ENCODE data around the gene FRRS1L.

FRRS1L gene

DNA sequence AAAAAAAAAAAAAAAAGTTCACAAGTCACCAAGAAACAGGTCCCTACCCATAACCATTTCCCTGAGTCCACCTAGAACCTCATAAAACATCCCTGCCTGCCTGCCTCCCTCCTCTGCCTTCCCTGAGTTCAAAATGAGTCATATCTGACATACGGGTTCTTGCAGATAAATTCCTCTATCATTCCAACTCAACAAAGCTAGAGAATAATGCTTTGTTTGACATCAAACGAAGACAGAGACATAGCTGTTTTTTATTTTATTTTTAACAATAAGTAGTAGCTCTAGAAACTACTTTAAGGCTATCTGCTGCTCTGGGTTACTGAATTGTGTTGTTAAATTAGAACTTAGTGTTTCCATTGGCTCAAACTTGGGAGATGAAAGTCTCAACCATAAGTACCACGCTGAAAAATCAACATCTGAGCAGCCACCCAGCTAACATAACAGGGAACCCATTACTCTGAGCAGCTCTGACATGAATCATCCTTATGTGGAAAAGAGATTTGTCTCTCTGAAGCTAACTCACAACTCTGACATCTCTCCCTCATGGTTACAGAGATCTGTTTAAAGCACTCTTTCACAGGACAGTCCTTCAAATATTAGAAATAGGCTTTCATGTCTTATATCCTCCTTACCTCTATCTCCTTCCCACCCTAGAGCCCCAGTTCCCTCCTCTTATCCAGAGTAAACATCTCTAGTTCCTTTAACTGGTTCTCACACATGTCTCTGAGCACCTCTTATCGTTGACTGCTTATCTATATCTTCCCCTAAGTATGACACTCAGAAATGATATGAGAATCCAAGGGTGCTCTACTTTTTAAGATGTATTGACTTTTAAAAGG lies 59.4 kb downstream of the FRRS1L start:
- Histone ChIP-seq H3K4me1 (ENCODE audit: control insufficient read depth, insufficient read depth, low read length) (peaks cover 28% of the 10 kb centered on the region), H3K27ac (ENCODE audit: low read depth, low read length) (peak overlapping the region; percentile 65), H3K36me3 (ENCODE audit: control insufficient read depth, insufficient read depth, low read length) (peaks cover 4% of the 10 kb centered on the region), H3K9ac (ENCODE audit: low read length) (no peak overlapping the region), H3K4me3 (ENCODE audit: low read length) (no peak overlapping the region), H3K27me3 (ENCODE audit: control insufficient read depth, insufficient read depth, low read length) (no peaks in the 10 kb centered on the region)

DNA sequence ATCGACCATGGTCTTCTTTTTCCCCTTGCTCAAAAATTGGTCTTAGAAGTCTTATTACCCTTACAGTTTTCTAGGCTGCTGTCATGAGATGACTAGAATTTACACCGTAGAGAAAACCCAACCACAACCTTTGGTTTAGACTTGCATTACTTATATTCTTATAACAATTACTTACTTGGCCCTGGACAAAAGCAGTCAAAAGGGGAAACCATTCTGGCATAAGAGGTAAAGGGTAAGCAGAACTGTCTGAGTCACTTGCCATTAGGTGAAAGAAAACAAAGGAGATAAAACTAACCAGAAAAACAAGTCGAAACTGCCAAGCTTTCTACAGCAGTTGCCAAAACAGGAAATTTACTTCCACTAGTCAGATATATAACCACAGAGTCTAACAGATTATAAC lies 65.2 kb downstream of the FRRS1L start:
- H3K27me3 ChIP-seq (ENCODE audit: control insufficient read depth, insufficient read depth, low read length) = no peaks in the 10 kb centered on the region
- peak overlapping the region; percentile 53 for H3K27ac ChIP-seq (ENCODE audit: low read depth, low read length)
- H3K4me1 ChIP-seq (ENCODE audit: control insufficient read depth, insufficient read depth, low read length) = peaks cover 37% of the 10 kb centered on the region
- H3K4me3 ChIP-seq (ENCODE audit: low read length) = no peak overlapping the region
- H3K9ac ChIP-seq (ENCODE audit: low read length) = no peak overlapping the region
- peaks cover 4% of the 10 kb centered on the region for H3K36me3 ChIP-seq (ENCODE audit: control insufficient read depth, insufficient read depth, low read length)

GRCh38 chr9:109101202-109101595 lies 65.8 kb downstream of the FRRS1L start:
- peak overlapping the region; percentile 13 for H3K4me3 ChIP-seq (ENCODE audit: low read length)
- H3K4me1 ChIP-seq (ENCODE audit: control insufficient read depth, insufficient read depth, low read length) = peaks cover 40% of the 10 kb centered on the region
- H3K36me3 ChIP-seq (ENCODE audit: control insufficient read depth, insufficient read depth, low read length) = peaks cover 4% of the 10 kb centered on the region
- H3K9ac ChIP-seq (ENCODE audit: low read length) = no peak overlapping the region
- peak overlapping the region; percentile 53 for H3K27ac ChIP-seq (ENCODE audit: low read depth, low read length)
- H3K27me3 ChIP-seq (ENCODE audit: control insufficient read depth, insufficient read depth, low read length) = no peaks in the 10 kb centered on the region

DNA sequence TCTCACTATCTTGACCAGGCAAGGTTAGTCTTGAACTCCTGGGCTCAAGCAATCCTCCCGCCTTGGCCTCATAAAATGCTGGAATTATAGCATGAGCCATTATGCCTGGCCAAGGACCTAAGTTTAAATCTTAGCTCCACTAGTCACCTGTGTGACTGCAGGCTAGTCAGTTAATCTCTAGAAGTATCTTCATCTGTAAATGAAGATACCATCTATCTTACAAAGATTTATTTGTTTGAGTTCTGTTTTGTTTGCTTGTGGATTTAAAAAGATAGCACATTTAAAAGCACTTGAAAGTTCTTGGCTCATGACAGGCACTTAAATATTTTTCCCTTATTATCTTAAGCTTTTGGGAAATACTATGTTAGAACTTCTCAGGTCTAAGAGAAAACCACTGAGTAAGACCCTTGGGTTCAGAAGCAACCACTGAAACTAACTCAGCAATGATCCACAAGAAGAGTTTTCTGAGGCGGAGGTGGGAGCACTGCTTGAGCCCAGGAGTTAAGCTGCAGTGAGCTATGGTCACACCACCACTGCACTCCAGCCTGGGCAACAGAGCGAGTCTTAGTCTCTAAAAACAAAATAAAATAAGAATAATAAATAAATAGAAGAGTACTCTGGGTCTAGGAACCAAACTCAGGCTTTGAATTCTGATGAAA lies 66.4 kb downstream of the FRRS1L start:
- H3K27ac ChIP-seq (ENCODE audit: low read depth, low read length) = peak overlapping the region; percentile 53

DNA sequence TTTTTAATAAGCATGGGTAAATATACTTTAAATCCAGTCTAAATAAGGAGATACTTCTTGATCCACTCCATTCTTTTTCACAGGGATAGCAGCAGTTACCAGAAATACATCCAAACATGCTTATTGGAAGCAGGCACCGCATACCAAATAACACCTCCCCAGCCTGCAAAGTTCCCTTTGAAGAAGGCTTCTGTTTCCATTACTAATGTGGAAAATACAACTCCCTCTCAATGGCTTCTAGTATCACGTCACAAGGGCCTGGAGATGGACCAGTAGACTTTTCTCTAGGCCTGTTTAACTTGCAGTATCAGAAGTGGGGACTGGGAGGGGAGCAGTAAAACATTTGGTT lies 68.1 kb downstream of the FRRS1L start:
- peaks cover 7% of the 10 kb centered on the region for H3K36me3 ChIP-seq (ENCODE audit: control insufficient read depth, insufficient read depth, low read length)
- peak overlapping the region; percentile 85 for H3K27ac ChIP-seq (ENCODE audit: low read depth, low read length)
- no peak overlapping the region for H3K4me3 ChIP-seq (ENCODE audit: low read length)
- H3K4me1 ChIP-seq (ENCODE audit: control insufficient read depth, insufficient read depth, low read length) = peaks cover 47% of the 10 kb centered on the region
- no peaks in the 10 kb centered on the region for H3K27me3 ChIP-seq (ENCODE audit: control insufficient read depth, insufficient read depth, low read length)
- H3K9ac ChIP-seq (ENCODE audit: low read length) = no peak overlapping the region

More for the DNA sequence above, 66.4 kb downstream of the FRRS1L start:
- Histone ChIP-seq H3K4me1 (ENCODE audit: control insufficient read depth, insufficient read depth, low read length) (peaks cover 42% of the 10 kb centered on the region), H3K36me3 (ENCODE audit: control insufficient read depth, insufficient read depth, low read length) (peaks cover 4% of the 10 kb centered on the region), H3K4me3 (ENCODE audit: low read length) (no peak overlapping the region), H3K27me3 (ENCODE audit: control insufficient read depth, insufficient read depth, low read length) (no peaks in the 10 kb centered on the region), H3K9ac (ENCODE audit: low read length) (no peak overlapping the region)

DNA sequence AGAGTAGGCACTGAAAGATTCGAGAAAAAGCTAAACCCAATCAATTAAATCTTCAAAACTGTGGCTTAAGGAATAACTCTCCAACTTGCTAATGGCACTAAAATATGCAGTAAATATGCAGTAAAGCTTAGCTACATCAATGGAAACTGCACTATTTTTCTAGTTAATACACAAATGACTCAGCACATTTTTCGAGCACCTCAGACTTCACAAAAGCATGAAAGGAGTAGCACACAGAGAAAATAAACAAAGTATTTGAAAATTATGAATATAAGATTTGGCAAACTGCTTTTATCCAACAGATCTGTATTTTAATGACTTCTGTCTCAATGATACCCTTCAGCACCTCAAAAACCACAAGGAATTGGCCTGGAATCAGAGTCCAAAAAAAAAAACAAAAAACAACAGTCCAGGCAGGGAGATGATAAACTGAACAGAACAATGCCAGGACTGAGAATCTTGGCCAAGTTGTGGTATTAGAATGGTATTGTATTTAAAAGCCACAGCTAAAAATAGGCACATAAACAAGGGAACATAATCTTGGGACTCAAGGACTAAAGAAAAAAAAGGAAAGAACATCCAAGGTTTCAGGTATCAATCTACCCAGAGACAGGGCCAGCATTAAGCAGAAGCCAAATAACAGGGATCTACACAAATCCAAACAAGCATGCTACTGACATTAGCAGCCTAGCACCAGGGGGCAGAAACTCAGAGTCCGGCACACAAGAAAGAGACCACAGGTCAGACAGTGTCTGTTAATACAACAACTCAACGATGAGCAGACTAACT lies 68.7 kb downstream of the FRRS1L start:
- Histone ChIP-seq H3K27ac (ENCODE audit: low read depth, low read length) (peak overlapping the region; percentile 85), H3K4me3 (ENCODE audit: low read length) (no peak overlapping the region), H3K4me1 (ENCODE audit: control insufficient read depth, insufficient read depth, low read length) (peaks cover 47% of the 10 kb centered on the region), H3K9ac (ENCODE audit: low read length) (no peak overlapping the region), H3K27me3 (ENCODE audit: control insufficient read depth, insufficient read depth, low read length) (no peaks in the 10 kb centered on the region), H3K36me3 (ENCODE audit: control insufficient read depth, insufficient read depth, low read length) (peaks cover 3% of the 10 kb centered on the region)

GRCh38 chr9:109097146-109097545 lies 69.9 kb downstream of the FRRS1L start:
- H3K4me1 ChIP-seq (ENCODE audit: control insufficient read depth, insufficient read depth, low read length) = peaks cover 47% of the 10 kb centered on the region
- H3K36me3 ChIP-seq (ENCODE audit: control insufficient read depth, insufficient read depth, low read length) = peaks cover 6% of the 10 kb centered on the region
- H3K9ac ChIP-seq (ENCODE audit: low read length) = no peak overlapping the region
- H3K27me3 ChIP-seq (ENCODE audit: control insufficient read depth, insufficient read depth, low read length) = no peaks in the 10 kb centered on the region
- H3K27ac ChIP-seq (ENCODE audit: low read depth, low read length) = peak overlapping the region; percentile 25
- no peak overlapping the region for H3K4me3 ChIP-seq (ENCODE audit: low read length)

DNA sequence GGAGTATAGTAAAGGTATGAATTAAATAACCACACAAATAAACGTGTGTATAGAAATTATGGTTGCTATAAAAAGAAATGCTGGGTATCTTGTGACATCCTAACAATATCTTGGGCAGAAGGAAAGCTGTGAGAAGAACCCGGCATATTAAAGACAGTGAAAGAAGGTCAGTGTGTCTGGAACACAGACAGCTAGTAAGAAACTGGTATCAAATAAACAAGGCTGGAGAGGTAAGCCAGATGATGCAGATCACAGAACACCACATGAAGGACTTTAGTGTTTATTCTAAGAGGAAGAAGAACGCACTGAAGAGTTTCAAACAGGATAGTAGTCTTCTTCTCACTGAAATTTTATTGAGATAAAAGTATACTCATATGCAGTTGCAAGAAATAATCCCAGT lies 71.7 kb downstream of the FRRS1L start:
- peak overlapping the region; percentile 4 for H3K27ac ChIP-seq (ENCODE audit: low read depth, low read length)
- peaks cover 10% of the 10 kb centered on the region for H3K36me3 ChIP-seq (ENCODE audit: control insufficient read depth, insufficient read depth, low read length)
- no peaks in the 10 kb centered on the region for H3K27me3 ChIP-seq (ENCODE audit: control insufficient read depth, insufficient read depth, low read length)
- no peak overlapping the region for H3K9ac ChIP-seq (ENCODE audit: low read length)
- H3K4me3 ChIP-seq (ENCODE audit: low read length) = no peak overlapping the region
- peaks cover 34% of the 10 kb centered on the region for H3K4me1 ChIP-seq (ENCODE audit: control insufficient read depth, insufficient read depth, low read length)

DNA sequence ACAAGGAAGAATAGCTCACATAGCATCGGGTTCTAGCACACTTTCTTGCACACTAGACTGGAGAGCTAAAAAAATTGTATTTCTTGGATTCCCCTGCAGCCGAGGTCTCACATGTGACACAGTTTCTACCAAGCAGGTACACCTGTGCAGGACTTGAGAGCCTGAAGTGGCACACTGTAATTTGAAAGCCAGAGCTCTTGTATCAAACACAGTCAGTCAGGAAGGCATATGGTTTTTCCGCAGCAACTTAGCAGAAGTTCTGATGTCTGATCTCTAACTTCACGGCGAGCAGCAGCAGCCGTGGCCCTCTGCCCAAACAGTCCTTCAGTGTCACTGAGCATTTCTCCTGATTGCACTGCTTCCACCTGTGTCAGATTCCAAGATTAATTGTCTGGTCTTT lies 72.8 kb downstream of the FRRS1L start:
- Histone ChIP-seq H3K36me3 (ENCODE audit: control insufficient read depth, insufficient read depth, low read length) (peaks cover 10% of the 10 kb centered on the region), H3K27ac (ENCODE audit: low read depth, low read length) (no peak overlapping the region), H3K4me3 (ENCODE audit: low read length) (no peak overlapping the region), H3K27me3 (ENCODE audit: control insufficient read depth, insufficient read depth, low read length) (no peaks in the 10 kb centered on the region), H3K9ac (ENCODE audit: low read length) (no peak overlapping the region), H3K4me1 (ENCODE audit: control insufficient read depth, insufficient read depth, low read length) (peaks cover 27% of the 10 kb centered on the region)

- H3K4me1 ChIP-seq (ENCODE audit: control insufficient read depth, insufficient read depth, low read length) = peaks cover 17% of the 10 kb centered on the region
- peaks cover 18% of the 10 kb centered on the region for H3K36me3 ChIP-seq (ENCODE audit: control insufficient read depth, insufficient read depth, low read length)
Measured at GRCh38 chr9:109092587-109092986, 74.5 kb downstream of the FRRS1L start.

DNA sequence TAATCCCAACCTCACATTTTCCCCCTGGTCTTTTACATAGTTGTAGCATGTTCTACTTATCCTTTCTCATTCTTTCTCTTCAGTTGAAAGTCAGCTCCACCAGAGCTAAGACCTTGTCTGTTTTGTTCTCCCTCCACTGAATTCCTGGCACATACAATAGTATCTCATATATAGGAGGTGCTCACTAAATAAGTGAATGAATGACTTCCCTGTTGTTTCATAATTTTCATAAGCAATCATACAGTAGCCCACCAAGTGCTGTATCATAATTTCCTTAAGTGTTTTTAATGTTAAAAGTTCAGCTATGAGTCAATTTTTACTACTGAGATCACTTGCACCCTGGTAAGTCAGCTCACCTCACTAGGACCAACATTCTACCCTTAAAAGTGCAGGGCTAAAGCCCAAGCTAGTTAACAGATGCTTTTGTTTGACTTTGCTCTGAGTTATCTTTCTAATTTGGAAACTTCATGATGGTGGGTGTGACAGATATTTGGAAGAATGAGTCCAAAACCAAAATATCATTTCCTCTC lies 74.9 kb downstream of the FRRS1L start:
- no peak overlapping the region for H3K9ac ChIP-seq (ENCODE audit: low read length)
- H3K4me3 ChIP-seq (ENCODE audit: low read length) = no peak overlapping the region
- H3K27ac ChIP-seq (ENCODE audit: low read depth, low read length) = no peak overlapping the region
- no peaks in the 10 kb centered on the region for H3K27me3 ChIP-seq (ENCODE audit: control insufficient read depth, insufficient read depth, low read length)
- peaks cover 14% of the 10 kb centered on the region for H3K4me1 ChIP-seq (ENCODE audit: control insufficient read depth, insufficient read depth, low read length)
- peaks cover 18% of the 10 kb centered on the region for H3K36me3 ChIP-seq (ENCODE audit: control insufficient read depth, insufficient read depth, low read length)

More at GRCh38 chr9:109092587-109092986, 74.5 kb downstream of the FRRS1L start:
- H3K27ac ChIP-seq (ENCODE audit: low read depth, low read length) = no peak overlapping the region
- no peak overlapping the region for H3K4me3 ChIP-seq (ENCODE audit: low read length)
- no peaks in the 10 kb centered on the region for H3K27me3 ChIP-seq (ENCODE audit: control insufficient read depth, insufficient read depth, low read length)
- H3K9ac ChIP-seq (ENCODE audit: low read length) = no peak overlapping the region

GRCh38 chr9:109088221-109088620 lies 78.8 kb downstream of the FRRS1L start:
- H3K9ac ChIP-seq (ENCODE audit: low read length) = no peak overlapping the region
- peaks cover 15% of the 10 kb centered on the region for H3K36me3 ChIP-seq (ENCODE audit: control insufficient read depth, insufficient read depth, low read length)
- H3K27ac ChIP-seq (ENCODE audit: low read depth, low read length) = no peak overlapping the region
- no peak overlapping the region for H3K4me3 ChIP-seq (ENCODE audit: low read length)
- no peaks in the 10 kb centered on the region for H3K27me3 ChIP-seq (ENCODE audit: control insufficient read depth, insufficient read depth, low read length)
- H3K4me1 ChIP-seq (ENCODE audit: control insufficient read depth, insufficient read depth, low read length) = no peaks in the 10 kb centered on the region
